Lower lobe of right lung (tissue), 2 donors: ENCODE measurements around the gene KIAA0753. TPM values are rescaled to one million over a fixed set of nuclear protein-coding genes. Genes with fewer than 3 reads are reported as not detected.

ENCODE experiments used
- ATAC-seq, 2 donors: fragments of 200-7000 bp; cut with Tn5 transposase; one replicate each; pipeline ENCODE4 v1.9.1; 2020 to 2022; ENCODE audit warnings: mild to moderate bottlenecking in 2 of 2, moderate library complexity in 2 of 2
- DNase-seq: peaks from one replicate; pipeline ENCODE4 v3.0.0-alpha.2; 2020
- H3K27ac ChIP-seq: fragments of 200-600 bp; one replicate; pipeline ENCODE4 v1.8.0; 2022
- H3K27me3 ChIP-seq: fragments of 200-600 bp; one replicate; pipeline ENCODE4 v1.8.0; 2022; ENCODE audit warnings: low read depth
- H3K36me3 ChIP-seq: fragments of 200-600 bp; one replicate; pipeline ENCODE4 v1.8.0; 2022; ENCODE audit warnings: mild to moderate bottlenecking
- H3K4me1 ChIP-seq: fragments of 200-600 bp; one replicate; pipeline ENCODE4 v1.8.0; 2022
- H3K4me3 ChIP-seq: fragments of 200-600 bp; one replicate; pipeline ENCODE4 v1.8.0; 2022; ENCODE audit warnings: mild to moderate bottlenecking
- H3K9me3 ChIP-seq: fragments of 200-600 bp; one replicate; pipeline ENCODE4 v1.8.0; 2022
- CTCF ChIP-seq: fragments of 200-600 bp; IDR thresholded peaks from one replicate; pipeline ENCODE4 v1.8.0; 2022; ENCODE audit warnings: antibody characterized with exemption, mild to moderate bottlenecking
- intact Hi-C: fragments of 100-400 bp; cut with DNase I; formaldehyde crosslinking; loops from one replicate; pipeline ENCODE4 v1.11.0; 2022
- total RNA-seq: library from RNA; stranded (reverse); fragmentation: NEBNext Ultra II Directional; extraction: Animal tissue kit (Norgen Biotek cat#: 25700); gene quantifications from one replicate; pipeline ENCODE4 v1.2.1, GENCODE V29; 2021
- donor health status: DM: no; HTN: yes; CAD: no; lungs with severe emphysema.

KIAA0753 gene
- total RNA-seq, 1 donor from 2014 or later, result 20.0 TPM

- H3K36me3 ChIP-seq, result peaks cover 71% of the 10 kb centered on the region
- no peak overlapping the region for H3K4me3 ChIP-seq
- peak overlapping the region; percentile 67 for H3K27ac ChIP-seq
- no peaks in the 10 kb centered on the region for H3K9me3 ChIP-seq
- ATAC-seq, result peak; percentile 73 to 77
- H3K4me1 ChIP-seq, result peaks cover 10% of the 10 kb centered on the region
- TF ChIP-seq CTCF, result no peak
- H3K27me3 ChIP-seq, result no peaks in the 10 kb centered on the region
- intact Hi-C loops, result no loop called here
- DNase-seq, result no peak
These were observed 48.8 kb downstream of the KIAA0753 start for GRCh38 chr17:6591599-6592158.

GRCh38 chr17:6589266-6589946 is 51.1 kb downstream of the KIAA0753 start:
- DNase-seq (no peak), ATAC-seq (no peak)
- Histone ChIP-seq H3K36me3 (peaks cover 70% of the 10 kb centered on the region), H3K9me3 (no peaks in the 10 kb centered on the region), H3K4me1 (peaks cover 10% of the 10 kb centered on the region), H3K27ac (no peak overlapping the region), H3K27me3 (no peaks in the 10 kb centered on the region), H3K4me3 (no peak overlapping the region)
- TF ChIP-seq CTCF, result no peak
- intact Hi-C loops, result no loop called here

GRCh38 chr17:6588165-6588564 is 52.3 kb downstream of the KIAA0753 start:
- intact Hi-C loops, result no loop called here
- H3K4me1 ChIP-seq, result peaks cover 10% of the 10 kb centered on the region
- DNase-seq (no peak), ATAC-seq (no peak)
- no peak overlapping the region for H3K27ac ChIP-seq
- H3K9me3 ChIP-seq, result no peaks in the 10 kb centered on the region
- peaks cover 64% of the 10 kb centered on the region for H3K36me3 ChIP-seq
- no peaks in the 10 kb centered on the region for H3K27me3 ChIP-seq
- no peak overlapping the region for H3K4me3 ChIP-seq
- TF ChIP-seq CTCF, result no peak

GRCh38 chr17:6587310-6587709 is 53.2 kb downstream of the KIAA0753 start:
- H3K27ac ChIP-seq, result no peak overlapping the region
- intact Hi-C loops, result no loop called here
- peaks cover 10% of the 10 kb centered on the region for H3K4me1 ChIP-seq
- TF ChIP-seq CTCF, result no peak
- peaks cover 70% of the 10 kb centered on the region for H3K36me3 ChIP-seq
- DNase-seq (no peak), ATAC-seq (no peak)
- H3K27me3 ChIP-seq, result no peaks in the 10 kb centered on the region
- H3K4me3 ChIP-seq, result no peak overlapping the region
- no peaks in the 10 kb centered on the region for H3K9me3 ChIP-seq

- Histone ChIP-seq H3K9me3 (no peaks in the 10 kb centered on the region), H3K4me3 (no peak overlapping the region), H3K36me3 (peaks cover 53% of the 10 kb centered on the region), H3K27ac (no peak overlapping the region), H3K27me3 (no peaks in the 10 kb centered on the region), H3K4me1 (no peaks in the 10 kb centered on the region)
- intact Hi-C loops, result no loop called here
- ATAC-seq (no peak), DNase-seq (no peak)
- TF ChIP-seq CTCF, result no peak
These were observed 57.1 kb downstream of the KIAA0753 start for GRCh38 chr17:6583411-6583810.
